ENCODE data around the gene C3orf52.

C3orf52 gene

GRCh38 chr3:112149136-112149535, 62.9 kb downstream of the C3orf52 start:
- TF ChIP-seq CTCF (conservative IDR thresholded peaks at IDR 0.05; ENCODE audit: low read length): no peak

GRCh38 chr3:112167758-112168157, 81.6 kb downstream of the C3orf52 start:
- no peak for TF ChIP-seq CTCF (conservative IDR thresholded peaks at IDR 0.05; ENCODE audit: low read length)
- H3K4me3 ChIP-seq (ENCODE audit: low read length): no peak overlapping the region
- DNase-seq (ENCODE audit: low read depth): no peak

More at GRCh38 chr3:112149136-112149535, 62.9 kb downstream of the C3orf52 start:
- no peak overlapping the region for H3K4me3 ChIP-seq (ENCODE audit: low read length)
- DNase-seq (ENCODE audit: low read depth): no peak
